HEK293 (cell line): ENCODE data around the gene CDC42SE2.
"Not testable (repeated sequence)": the region's sequence is repeated elsewhere in the genome, so short reads cannot be mapped to it uniquely, and the experiment has no call there.

Experiments used
- CTCF ChIA-PET: fragments of 350-600 bp; formaldehyde crosslinking; extraction: SDS; loops from one replicate; lab custom pipeline; 2021; ENCODE audit warnings: antibody characterized with exemption; lab: Yijun Ruan, JAX
- POLR2A ChIA-PET: fragments of 300-600 bp; formaldehyde crosslinking; extraction: SDS; loops from one replicate; lab custom pipeline; 2020; ENCODE audit warnings: antibody characterized with exemption, inconsistent platforms; lab: Yijun Ruan, JAX
- H3K27ac ChIP-seq: fragments of 200-500 bp; sonication (Bioruptor generic); 2 replicates; pipeline ENCODE4 v1.5.1; 2014; ENCODE audit warnings: low read depth, low read length, control low read depth, inconsistent platforms; ENCODE audit errors: extremely low read depth
- H3K36me3 ChIP-seq, 2 experiments: fragments of 200-500 bp in 1 of 2; sonication (Bioruptor generic) in 1 of 2; 1 replicate in 1 of 2; 2 replicates in 1 of 2; pipeline ENCODE4 v1.5.1; 2014 to 2017; ENCODE audit warnings: inconsistent platforms in 2 of 2, low read length in 2 of 2; ENCODE audit not compliant: control insufficient read depth in 2 of 2, insufficient read depth in 1 of 2
- H3K4me1 ChIP-seq: fragments of 200-500 bp; sonication (Bioruptor generic); 2 replicates; pipeline ENCODE4 v1.5.1; 2014; ENCODE audit warnings: mild to moderate bottlenecking, low read length, inconsistent platforms; ENCODE audit not compliant: control insufficient read depth, insufficient read depth
- H3K4me3 ChIP-seq: 2 replicates; pipeline ENCODE4 v1.5.1; 2011; ENCODE audit warnings: low read depth, mild to moderate bottlenecking, control low read depth, low read length, moderate library complexity
- H3K9me3 ChIP-seq: fragments of 200-500 bp; sonication (Bioruptor generic); 2 replicates; pipeline ENCODE4 v1.5.1; 2014; ENCODE audit warnings: low read depth, low read length, inconsistent platforms; ENCODE audit not compliant: control insufficient read depth, insufficient read depth
- HOXA7 ChIP-seq: sonication (generic); formaldehyde crosslinking; IDR thresholded peaks from 2 replicates; pipeline ENCODE4 v1.8.1; 2022; ENCODE audit warnings: missing genetic modification reagents, borderline replicate concordance
- ZBTB17 ChIP-seq: fragments of 450-650 bp; formaldehyde crosslinking; IDR thresholded peaks from 2 replicates; pipeline ENCODE4 v1.5.1; 2016; ENCODE audit warnings: missing biosample characterization, missing genetic modification characterization
- ZNF214 ChIP-seq: fragments of 450-650 bp; formaldehyde crosslinking; IDR thresholded peaks from 2 replicates; pipeline ENCODE4 v1.5.1; 2017; ENCODE audit warnings: missing biosample characterization, mild to moderate bottlenecking, missing genetic modification characterization, borderline replicate concordance
- ZNF292 ChIP-seq: fragments of 450-650 bp; formaldehyde crosslinking; IDR thresholded peaks from 2 replicates; pipeline ENCODE4 v1.5.1; 2016; ENCODE audit warnings: low read depth, missing biosample characterization, missing genetic modification characterization, borderline replicate concordance
- ZNF660 ChIP-seq: fragments of 450-650 bp; IDR thresholded peaks from 2 replicates; pipeline ENCODE4 v1.5.1; 2018; ENCODE audit warnings: missing biosample characterization, mild to moderate bottlenecking, missing genetic modification characterization
- ZNF843 ChIP-seq: fragments of 450-650 bp; formaldehyde crosslinking; IDR thresholded peaks from 2 replicates; pipeline ENCODE4 v1.5.1; 2016; ENCODE audit warnings: missing biosample characterization, missing genetic modification characterization
- TF ChIP-seq, protein P1 (sequence below): fragments of 450-650 bp; formaldehyde crosslinking; IDR thresholded peaks from 2 replicates; pipeline ENCODE4; 2016; ENCODE audit warnings: missing biosample characterization, missing genetic modification characterization
- TF ChIP-seq, protein P2 (sequence below): fragments of 450-650 bp; formaldehyde crosslinking; IDR thresholded peaks from 2 replicates; pipeline ENCODE4 v1.5.1; 2016; ENCODE audit warnings: missing biosample characterization, missing genetic modification characterization
- TF ChIP-seq, protein P3 (sequence below): fragments of 450-650 bp; formaldehyde crosslinking; IDR thresholded peaks from 2 replicates; pipeline ENCODE4 v1.5.1; 2016; ENCODE audit warnings: missing biosample characterization, missing genetic modification characterization

Gene CDC42SE2

DNA sequence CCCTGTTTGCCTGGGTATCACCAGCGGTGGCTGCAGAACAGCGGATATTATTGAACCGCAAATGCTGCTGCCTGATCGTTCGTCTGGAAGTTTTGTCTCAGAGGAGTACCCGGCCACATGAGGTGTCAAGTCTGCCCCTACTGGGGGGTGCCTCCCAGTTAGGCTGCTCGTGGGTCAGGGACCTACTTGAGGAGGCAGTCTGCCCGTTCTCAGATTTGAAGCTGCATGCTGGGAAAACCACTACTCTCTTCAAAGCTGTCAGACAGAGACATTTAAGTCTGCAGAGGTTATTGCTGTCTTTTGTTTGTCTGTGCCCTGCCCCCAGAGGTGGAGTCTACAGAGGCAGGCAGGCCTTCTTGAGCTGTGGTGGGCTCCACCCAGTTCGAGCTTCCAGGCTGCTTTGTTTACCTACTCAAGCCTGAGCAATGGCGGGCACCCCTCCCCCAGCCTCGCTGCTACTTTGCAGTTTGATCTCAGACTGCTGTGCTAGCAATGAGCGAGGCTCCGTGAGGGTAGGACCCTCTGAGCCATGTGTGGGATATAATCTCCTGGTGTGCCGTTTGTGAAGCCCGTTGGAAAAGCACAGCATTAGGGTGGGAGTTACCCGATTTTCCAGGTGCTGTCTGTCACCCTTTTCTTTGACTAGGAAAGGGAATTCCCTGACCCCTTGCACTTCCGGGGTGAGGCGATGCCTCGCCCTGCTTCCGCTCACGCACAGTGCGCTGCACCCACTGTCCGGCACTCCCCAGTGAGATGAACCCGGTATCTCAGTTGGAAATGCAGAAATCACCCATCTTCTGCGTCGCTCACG is 73.6 kb downstream of the CDC42SE2 start:
- H3K9me3 ChIP-seq, H3K4me1 ChIP-seq, POLR2A ChIA-PET, H3K36me3 ChIP-seq, CTCF ChIA-PET, H3K27ac ChIP-seq, H3K4me3 ChIP-seq: not testable (repeated sequence)

DNA sequence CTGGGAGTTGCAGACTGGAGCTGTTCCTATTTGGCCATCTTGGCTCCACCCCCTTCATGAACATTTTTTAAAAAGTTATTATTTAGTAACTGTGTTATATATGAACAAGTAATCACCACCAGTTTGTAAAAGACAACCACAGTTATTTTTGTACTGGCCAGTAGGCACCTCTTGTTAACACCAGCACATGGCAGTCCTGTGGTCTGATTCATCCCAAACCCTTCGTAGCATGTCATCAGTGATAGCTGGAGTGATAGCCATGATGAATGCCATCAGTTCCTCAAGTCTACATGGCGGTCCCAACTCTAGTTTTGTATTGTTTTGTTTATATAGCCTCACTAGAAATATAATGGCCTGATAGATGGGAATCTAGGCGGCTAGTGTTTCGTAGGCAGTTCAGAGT is 74.2 kb downstream of the CDC42SE2 start:
- ChIA-PET POLR2A (no interaction called here), CTCF (no interaction called here)
- Histone ChIP-seq H3K4me3 (no peak overlapping the region), H3K27ac (no peak overlapping the region), H3K9me3 (no peaks in the 10 kb centered on the region), H3K4me1 (no peaks in the 10 kb centered on the region), H3K36me3 (no peaks in the 10 kb centered on the region; a peak in 1 of 3 replicates)
- TF ChIP-seq, protein P1, sequence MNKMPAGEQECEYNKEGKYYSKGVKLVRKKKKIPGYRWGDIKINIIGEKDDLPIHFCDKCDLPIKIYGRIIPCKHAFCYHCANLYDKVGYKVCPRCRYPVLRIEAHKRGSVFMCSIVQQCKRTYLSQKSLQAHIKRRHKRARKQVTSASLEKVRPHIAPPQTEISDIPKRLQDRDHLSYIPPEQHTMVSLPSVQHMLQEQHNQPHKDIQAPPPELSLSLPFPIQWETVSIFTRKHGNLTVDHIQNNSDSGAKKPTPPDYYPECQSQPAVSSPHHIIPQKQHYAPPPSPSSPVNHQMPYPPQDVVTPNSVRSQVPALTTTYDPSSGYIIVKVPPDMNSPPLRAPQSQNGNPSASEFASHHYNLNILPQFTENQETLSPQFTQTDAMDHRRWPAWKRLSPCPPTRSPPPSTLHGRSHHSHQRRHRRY, result no peak
- TF ChIP-seq HOXA7 (CRISPR knock-in tag) (no peak), ZNF214 (tag by site-specific recombination) (no peak), ZNF292 (tag by site-specific recombination) (no peak), ZNF843 (tag by site-specific recombination) (no peak), ZNF660 (tag by site-specific recombination) (no peak), ZBTB17 (tag by site-specific recombination) (no peak)
- TF ChIP-seq, protein P2, sequence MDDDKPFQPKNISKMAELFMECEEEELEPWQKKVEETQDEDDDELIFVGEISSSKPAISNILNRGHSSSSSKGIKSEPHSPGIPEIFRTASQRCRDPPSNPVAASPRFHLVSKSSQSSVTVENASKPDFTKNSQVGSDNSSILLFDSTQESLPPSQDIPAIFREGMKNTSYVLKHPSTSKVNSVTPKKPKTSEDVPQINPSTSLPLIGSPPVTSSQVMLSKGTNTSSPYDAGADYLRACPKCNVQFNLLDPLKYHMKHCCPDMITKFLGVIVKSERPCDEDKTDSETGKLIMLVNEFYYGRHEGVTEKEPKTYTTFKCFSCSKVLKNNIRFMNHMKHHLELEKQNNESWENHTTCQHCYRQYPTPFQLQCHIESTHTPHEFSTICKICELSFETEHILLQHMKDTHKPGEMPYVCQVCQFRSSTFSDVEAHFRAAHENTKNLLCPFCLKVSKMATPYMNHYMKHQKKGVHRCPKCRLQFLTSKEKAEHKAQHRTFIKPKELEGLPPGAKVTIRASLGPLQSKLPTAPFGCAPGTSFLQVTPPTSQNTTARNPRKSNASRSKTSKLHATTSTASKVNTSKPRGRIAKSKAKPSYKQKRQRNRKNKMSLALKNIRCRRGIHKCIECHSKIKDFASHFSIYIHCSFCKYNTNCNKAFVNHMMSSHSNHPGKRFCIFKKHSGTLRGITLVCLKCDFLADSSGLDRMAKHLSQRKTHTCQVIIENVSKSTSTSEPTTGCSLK, result no peak
- TF ChIP-seq, protein P3, sequence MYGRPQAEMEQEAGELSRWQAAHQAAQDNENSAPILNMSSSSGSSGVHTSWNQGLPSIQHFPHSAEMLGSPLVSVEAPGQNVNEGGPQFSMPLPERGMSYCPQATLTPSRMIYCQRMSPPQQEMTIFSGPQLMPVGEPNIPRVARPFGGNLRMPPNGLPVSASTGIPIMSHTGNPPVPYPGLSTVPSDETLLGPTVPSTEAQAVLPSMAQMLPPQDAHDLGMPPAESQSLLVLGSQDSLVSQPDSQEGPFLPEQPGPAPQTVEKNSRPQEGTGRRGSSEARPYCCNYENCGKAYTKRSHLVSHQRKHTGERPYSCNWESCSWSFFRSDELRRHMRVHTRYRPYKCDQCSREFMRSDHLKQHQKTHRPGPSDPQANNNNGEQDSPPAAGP (tag by site-specific recombination), result no peak

DNA sequence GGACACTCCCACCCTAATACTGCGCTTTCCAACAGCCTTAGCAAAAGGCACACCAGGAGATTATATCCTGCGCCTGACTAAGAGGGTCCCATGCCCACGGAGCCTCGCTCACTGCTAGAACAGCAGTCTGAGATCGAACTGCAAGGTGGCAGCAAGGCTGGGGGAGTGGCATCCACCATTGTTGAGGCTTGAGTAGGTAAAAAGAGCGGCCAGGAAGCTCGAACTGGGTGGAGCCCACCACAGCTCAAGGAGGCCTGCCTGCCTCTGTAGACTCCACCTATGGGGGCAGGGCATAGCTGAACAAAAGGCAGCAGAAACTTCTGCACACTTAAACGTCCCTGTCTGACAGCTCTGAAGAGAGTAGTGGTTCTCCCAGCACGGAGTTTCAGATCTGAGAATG is 80.4 kb downstream of the CDC42SE2 start:
- CTCF ChIA-PET, result interaction anchor here (0.7 kb wide), 1 partner anchor 167 kb away, joined by 5 read pairs; no protein-coding TSS in a partner anchor

DNA sequence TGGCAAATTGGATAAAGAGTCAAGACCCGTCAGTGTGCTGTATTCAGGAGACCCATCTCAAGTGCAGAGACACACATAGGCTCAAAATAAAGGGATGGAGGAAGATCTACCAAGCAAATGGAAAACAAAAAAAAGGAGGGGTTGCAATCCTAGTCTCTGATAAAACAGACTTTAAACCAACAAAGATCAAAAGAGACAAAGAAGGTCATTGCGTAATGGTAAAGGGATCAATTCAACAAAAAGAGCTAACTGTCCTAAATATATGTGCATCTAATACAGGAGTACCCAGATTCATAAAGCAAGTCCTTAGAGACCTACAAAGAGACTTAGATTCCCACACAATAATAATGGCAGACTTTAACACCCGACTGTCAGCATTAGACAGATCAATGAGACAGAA is 82.4 kb downstream of the CDC42SE2 start:
- H3K4me3 ChIP-seq, H3K9me3 ChIP-seq, H3K4me1 ChIP-seq, H3K36me3 ChIP-seq, H3K27ac ChIP-seq, CTCF ChIA-PET, POLR2A ChIA-PET: not testable (repeated sequence)

More for the DNA sequence above, 80.4 kb downstream of the CDC42SE2 start:
- H3K36me3 ChIP-seq, POLR2A ChIA-PET, H3K9me3 ChIP-seq, H3K4me1 ChIP-seq, H3K4me3 ChIP-seq, H3K27ac ChIP-seq: not testable (repeated sequence)
